KG1 (cell line): ENCODE results near the gene RAPGEF1.

ENCODE experiments used
- DNase-seq: peaks from one replicate; lab custom pipeline; 2025; lab: John Stamatoyannopoulos, UW

Gene RAPGEF1

DNA sequence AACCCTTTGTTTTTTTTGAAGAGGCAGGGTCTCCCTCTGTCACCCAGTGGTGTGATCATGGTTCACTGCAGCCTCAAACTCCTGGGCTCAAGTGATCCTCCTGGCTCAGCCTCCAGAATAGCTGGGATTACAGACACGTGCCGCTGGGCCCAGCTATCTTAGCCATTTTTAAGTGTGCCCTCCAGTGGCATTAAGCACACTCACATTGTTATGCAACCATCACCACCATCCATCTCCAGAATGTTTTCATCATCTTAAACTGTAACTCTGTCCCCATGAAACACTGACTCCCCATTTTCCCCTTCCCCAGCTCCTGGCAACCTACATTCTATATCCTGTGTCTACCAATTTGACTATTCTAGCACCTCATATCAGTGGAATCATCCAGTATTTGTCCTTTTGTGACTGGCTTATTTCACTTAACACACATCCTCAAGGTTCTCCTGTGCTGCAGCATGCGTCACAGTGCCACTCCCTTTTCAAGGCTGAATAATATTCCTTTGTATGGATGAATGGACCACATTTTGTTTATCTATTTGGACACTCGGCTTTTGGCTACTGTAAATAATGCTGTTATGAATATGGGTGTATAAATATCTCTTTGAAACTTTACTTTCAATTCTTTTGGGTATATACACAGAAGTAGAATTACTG, 12.5 kb upstream of the RAPGEF1 start:
- no peak for DNase-seq

- no peak for DNase-seq
These were observed 8.6 kb upstream of the RAPGEF1 start for GRCh38 chr9:131748411-131748955.

DNA sequence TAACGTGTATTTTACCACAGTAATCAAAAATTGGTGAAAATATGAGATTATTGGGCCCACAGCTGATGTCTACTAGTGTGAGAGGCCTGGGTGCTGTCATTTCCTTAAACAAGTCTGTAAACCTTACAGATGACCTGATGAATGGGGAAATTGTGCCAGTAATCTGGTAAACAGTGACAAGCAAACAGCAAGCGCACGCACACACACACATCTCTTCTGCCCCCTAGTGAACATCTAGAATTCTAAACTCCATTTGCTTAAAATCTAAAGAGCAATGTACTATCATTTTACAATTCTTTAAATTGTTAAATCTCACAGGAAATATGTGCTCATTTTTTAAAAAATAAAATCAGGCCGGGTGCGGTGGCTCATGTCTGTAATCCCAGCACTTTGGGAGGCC, 7.5 kb upstream of the RAPGEF1 start:
- peak; percentile 36 for DNase-seq

- no peak for DNase-seq
These were observed 5.7 kb upstream of the RAPGEF1 start for GRCh38 chr9:131745610-131746009.

- DNase-seq, result no peak
These were observed 4.9 kb upstream of the RAPGEF1 start for GRCh38 chr9:131744720-131745201.

GRCh38 chr9:131744171-131744719, 4.4 kb upstream of the RAPGEF1 start:
- DNase-seq, result no peak

- no peak for DNase-seq
These were observed 3.6 kb upstream of the RAPGEF1 start for GRCh38 chr9:131743501-131743900.

GRCh38 chr9:131743096-131743495, 3.2 kb upstream of the RAPGEF1 start:
- DNase-seq, result no peak

DNA sequence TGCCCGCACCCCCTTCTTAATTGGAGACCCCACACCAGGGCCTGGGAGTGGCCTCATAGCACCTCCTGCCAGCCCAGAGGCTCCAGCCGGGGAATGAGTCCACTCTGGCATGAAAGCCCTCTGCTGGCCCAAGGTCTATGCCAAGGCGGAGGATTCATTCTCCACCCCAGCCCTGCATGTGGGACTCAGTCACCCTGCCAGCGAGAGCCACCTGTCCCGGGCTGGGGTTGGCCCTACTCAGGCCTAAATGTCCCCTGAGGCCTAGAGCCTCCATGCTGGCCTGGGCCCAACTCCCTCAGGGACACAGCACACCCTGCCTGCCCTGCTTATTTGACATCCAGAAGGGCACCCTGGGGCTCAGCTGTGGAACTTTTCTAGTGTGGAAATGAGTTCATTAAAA, 1.0 kb upstream of the RAPGEF1 start:
- no peak for DNase-seq

DNA sequence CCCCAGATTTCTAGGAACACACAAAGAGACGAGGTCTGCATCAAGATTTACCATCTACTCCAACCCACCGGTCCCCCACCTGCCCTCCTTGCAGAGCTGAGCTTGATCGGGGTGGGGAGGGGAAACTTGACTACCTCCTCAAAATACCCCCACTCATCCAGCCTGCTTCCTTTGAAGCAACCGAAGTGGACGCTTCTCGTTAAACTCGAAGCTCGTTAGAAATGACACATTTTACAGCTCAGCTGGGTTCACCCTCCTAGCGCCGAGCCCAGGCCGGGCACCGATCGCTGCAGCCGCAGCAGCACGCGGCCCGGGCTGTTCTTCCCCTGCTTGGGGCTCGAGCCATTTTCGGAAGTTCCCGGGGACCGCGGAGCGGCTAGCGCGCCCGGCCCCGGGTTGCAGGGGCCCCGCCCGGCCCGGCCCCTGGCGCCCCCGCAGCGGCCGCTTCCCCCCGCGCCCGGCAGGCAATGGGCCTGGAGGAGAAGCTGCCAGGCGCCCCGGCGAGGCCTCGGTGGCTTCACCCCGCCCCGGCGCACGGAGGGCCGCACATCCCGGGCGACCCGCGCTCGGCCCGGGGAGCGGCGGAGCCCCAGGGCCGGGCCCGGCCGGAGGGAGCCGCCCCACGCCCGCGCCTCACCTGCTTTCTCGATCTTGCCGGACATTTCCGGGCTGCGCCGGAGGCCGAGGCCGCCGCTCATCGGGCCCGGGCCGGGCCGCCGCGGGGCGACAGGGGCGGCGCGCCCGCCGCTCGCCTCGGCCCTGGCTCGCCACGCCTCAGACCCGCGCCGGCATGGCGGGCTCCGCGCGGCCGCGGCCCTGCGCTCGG, 530 bp downstream of the RAPGEF1 start:
- no peak for DNase-seq

DNA sequence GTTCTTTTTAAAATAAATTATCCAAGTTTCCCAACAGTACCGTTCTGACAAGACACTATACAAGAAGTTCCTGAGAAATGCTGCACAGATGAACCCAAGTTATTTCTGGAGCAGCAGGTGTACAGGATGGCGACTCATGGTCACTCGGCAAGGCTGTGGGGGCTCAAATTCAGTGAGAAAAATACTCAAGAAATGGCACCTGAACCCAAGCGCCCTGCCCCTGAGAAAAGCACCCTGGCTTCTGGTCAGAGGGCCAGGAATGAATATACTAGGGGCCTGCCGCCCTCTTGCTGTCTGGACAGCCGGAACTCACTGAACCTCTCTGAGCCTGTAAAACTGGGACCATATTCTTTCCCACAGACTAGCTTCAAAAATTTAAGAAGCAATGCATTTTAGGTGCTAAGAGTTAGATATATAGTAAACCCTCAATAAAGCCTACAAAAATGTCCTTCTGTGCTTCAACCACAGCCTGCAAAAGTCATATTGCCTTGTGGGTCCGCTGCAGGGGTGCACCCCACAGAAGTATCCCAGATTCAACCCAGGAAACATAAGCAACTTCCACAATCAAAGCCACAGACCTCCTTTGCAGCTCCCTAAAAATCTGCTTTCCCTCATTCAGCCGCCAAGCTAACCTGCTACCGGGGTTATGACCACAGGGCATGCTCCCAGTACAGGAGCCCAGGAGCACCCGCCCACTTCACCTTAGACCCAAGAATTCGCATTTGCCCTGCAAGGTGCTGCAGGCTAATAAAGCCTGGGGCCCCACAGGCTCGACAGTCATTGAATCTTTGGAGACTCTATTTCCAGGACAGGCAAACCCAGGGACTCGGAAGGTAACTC, 1.4 kb downstream of the RAPGEF1 start:
- DNase-seq, result no peak

DNA sequence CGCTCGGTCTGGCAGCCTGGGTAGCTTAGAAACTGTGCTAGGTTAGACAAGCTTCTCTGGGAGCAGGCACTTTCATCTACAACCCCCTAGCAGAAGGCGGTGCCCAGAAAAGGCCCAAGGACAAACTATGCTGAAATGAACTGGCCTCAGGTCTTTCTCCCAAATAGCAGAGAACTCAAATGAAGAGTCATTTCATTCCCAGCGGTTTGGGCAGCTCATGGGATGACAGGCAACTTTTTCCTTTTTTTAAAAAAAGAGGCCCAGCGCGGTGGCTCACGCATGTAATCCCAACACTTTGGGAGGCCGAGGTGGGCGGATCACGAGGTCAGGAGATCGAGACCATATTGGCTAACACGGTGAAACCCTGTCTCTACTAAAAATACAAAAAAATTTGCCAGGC, 2.5 kb downstream of the RAPGEF1 start:
- DNase-seq, result no peak

- no peak for DNase-seq
These were observed 3.4 kb downstream of the RAPGEF1 start for GRCh38 chr9:131736431-131736830.

GRCh38 chr9:131735238-131736128, 4.4 kb downstream of the RAPGEF1 start:
- no peak for DNase-seq

GRCh38 chr9:131734781-131735180, 5.1 kb downstream of the RAPGEF1 start:
- no peak for DNase-seq

GRCh38 chr9:131734165-131734610, 5.7 kb downstream of the RAPGEF1 start:
- DNase-seq, result peak; percentile 60

- DNase-seq, result no peak
These were observed 6.3 kb downstream of the RAPGEF1 start for GRCh38 chr9:131733541-131734061.

DNA sequence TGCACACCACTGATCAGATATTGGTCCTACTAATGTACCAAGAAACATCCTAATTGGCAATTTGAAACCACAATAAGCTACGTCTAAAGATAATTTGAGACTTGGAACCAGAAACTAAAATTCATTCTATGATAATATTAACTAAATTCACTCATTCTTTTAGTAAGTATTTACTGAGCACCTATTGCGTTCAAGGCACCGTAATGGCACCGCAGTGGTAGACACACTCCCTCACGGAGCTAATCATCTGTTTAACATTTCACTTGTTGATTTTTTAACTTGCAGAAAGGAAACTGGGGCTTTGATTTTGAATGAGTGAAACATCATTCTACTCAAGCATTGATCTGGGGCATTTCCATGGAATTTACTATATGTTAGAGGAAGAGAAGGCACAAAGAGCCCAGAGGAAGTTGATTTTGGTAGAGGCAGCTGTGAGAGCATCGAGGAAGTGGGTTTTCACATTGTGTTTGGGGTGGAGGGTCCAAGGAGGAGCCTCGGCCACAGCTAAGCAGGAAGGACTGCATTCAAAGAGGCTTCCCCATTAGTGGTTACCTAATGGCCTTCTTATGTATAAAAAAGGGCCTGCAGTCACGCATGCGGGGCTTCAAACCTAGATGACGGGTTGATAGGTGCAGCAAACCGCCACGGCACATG, 7.1 kb downstream of the RAPGEF1 start:
- peak; percentile 49 for DNase-seq

GRCh38 chr9:131732061-131732526, 7.8 kb downstream of the RAPGEF1 start:
- DNase-seq, result no peak

- DNase-seq, result no peak
These were observed 8.2 kb downstream of the RAPGEF1 start for GRCh38 chr9:131731644-131732043.
